Measurements from ENCODE around the gene STK32C. TPM values are rescaled to one million over a fixed set of nuclear protein-coding genes. Genes with fewer than 3 reads are reported as not detected.
"Not testable (repeated sequence)": the region's sequence is repeated elsewhere in the genome, so short reads cannot be mapped to it uniquely, and the experiment has no call there.

The STK32C gene
- total RNA-seq, 1 donor from 2014 or later: 3.4 TPM

GRCh38 chr10:132229834-132230556 lies 77.8 kb downstream of the STK32C start:
- DNase-seq: no peak

- DNase-seq: no peak
These were observed 78.7 kb downstream of the STK32C start for GRCh38 chr10:132229096-132229495.

- no peak for DNase-seq
These were observed 79.1 kb downstream of the STK32C start for GRCh38 chr10:132228616-132229015.

GRCh38 chr10:132227851-132228390 lies 79.8 kb downstream of the STK32C start:
- DNase-seq: no peak

- DNase-seq: no peak
These were observed 81.0 kb downstream of the STK32C start for GRCh38 chr10:132226586-132227405.

- no peak for DNase-seq
These were observed 81.9 kb downstream of the STK32C start for GRCh38 chr10:132225849-132226205.

GRCh38 chr10:132225073-132225848 lies 82.5 kb downstream of the STK32C start:
- DNase-seq: no peak

GRCh38 chr10:132224343-132225072 lies 83.2 kb downstream of the STK32C start:
- no peak for DNase-seq

GRCh38 chr10:132223611-132224342 lies 84.0 kb downstream of the STK32C start:
- DNase-seq: no peak

- peak; percentile 43 for DNase-seq
These were observed 84.6 kb downstream of the STK32C start for GRCh38 chr10:132223156-132223590.

GRCh38 chr10:132222726-132223125 lies 85.0 kb downstream of the STK32C start:
- no peak for DNase-seq

GRCh38 chr10:132220996-132221395 lies 86.8 kb downstream of the STK32C start:
- not testable (repeated sequence) for DNase-seq

- DNase-seq: no peak
These were observed 87.7 kb downstream of the STK32C start for GRCh38 chr10:132220061-132220460.

GRCh38 chr10:132219486-132219885 lies 88.3 kb downstream of the STK32C start:
- DNase-seq: no peak

GRCh38 chr10:132216441-132216840 lies 91.3 kb downstream of the STK32C start:
- DNase-seq: not testable (repeated sequence)

- no peak for DNase-seq
These were observed 93.8 kb downstream of the STK32C start for GRCh38 chr10:132213917-132214316.

GRCh38 chr10:132212816-132213215 lies 94.9 kb downstream of the STK32C start:
- no peak for DNase-seq

GRCh38 chr10:132211246-132211645 lies 96.5 kb downstream of the STK32C start:
- no peak for DNase-seq

- DNase-seq: no peak
These were observed 97.0 kb downstream of the STK32C start for GRCh38 chr10:132210766-132211165.

GRCh38 chr10:132209978-132210530 lies 97.7 kb downstream of the STK32C start:
- no peak for DNase-seq

- no peak for DNase-seq
These were observed 98.6 kb downstream of the STK32C start for GRCh38 chr10:132209130-132209529.

Data from skin of body (tissue), 2 donors.